Hepatocyte (in vitro differentiated cells): ENCODE data around the gene VAPA.

ENCODE experiments used
- EZH2 ChIP-seq: fragments of 200-600 bp; sonication (generic); IDR thresholded peaks from 2 replicates; pipeline ENCODE4 v1.6.1; 2016; ENCODE audit warnings: antibody characterized with exemption, mild to moderate bottlenecking, borderline replicate concordance
- EZH2phosphoT487 ChIP-seq: fragments of 200-600 bp; sonication (generic); IDR thresholded peaks from one replicate; pipeline ENCODE4 v1.6.1; 2018; ENCODE audit warnings: antibody characterized with exemption, mild to moderate bottlenecking, low read depth, moderate library complexity; ENCODE audit not compliant: unreplicated experiment, severe bottlenecking
- TF ChIP-seq, protein P1 (sequence below): fragments of 200-600 bp; sonication (generic); IDR thresholded peaks from 2 replicates; pipeline ENCODE4 v1.5.1; 2016; ENCODE audit warnings: antibody characterized with exemption, mild to moderate bottlenecking; ENCODE audit not compliant: poor library complexity

DNA sequence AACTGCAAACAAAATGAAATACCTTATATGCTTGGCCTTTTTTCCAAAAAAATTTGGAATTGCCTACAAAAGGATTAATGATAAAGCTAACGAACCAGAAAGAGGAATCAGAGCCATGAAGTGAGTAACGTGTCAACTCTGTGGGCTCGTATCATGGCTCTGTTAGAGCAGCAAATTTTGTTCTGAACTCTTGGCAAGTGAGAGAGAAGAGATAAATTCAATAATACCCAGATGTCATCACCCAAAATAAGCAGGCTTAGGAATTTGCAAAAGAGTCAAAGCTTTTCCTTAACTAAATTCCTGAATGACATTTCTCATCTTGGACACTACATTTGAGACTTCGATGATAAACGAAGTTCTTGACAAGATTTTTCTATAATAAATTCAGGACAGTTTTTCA lies 23.6 kb upstream of the VAPA start:
- TF ChIP-seq EZH2 (no peak), EZH2phosphoT487 (no peak)
- TF ChIP-seq, protein P1, sequence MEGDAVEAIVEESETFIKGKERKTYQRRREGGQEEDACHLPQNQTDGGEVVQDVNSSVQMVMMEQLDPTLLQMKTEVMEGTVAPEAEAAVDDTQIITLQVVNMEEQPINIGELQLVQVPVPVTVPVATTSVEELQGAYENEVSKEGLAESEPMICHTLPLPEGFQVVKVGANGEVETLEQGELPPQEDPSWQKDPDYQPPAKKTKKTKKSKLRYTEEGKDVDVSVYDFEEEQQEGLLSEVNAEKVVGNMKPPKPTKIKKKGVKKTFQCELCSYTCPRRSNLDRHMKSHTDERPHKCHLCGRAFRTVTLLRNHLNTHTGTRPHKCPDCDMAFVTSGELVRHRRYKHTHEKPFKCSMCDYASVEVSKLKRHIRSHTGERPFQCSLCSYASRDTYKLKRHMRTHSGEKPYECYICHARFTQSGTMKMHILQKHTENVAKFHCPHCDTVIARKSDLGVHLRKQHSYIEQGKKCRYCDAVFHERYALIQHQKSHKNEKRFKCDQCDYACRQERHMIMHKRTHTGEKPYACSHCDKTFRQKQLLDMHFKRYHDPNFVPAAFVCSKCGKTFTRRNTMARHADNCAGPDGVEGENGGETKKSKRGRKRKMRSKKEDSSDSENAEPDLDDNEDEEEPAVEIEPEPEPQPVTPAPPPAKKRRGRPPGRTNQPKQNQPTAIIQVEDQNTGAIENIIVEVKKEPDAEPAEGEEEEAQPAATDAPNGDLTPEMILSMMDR, result no peak
